ENCODE results near the gene ZNF438. TPM values are rescaled to one million over a fixed set of nuclear protein-coding genes. Genes with fewer than 3 reads are reported as not detected.
"Not testable (repeated sequence)": the region's sequence is repeated elsewhere in the genome, so short reads cannot be mapped to it uniquely, and the experiment has no call there.

The ZNF438 gene
- total RNA-seq, 1 donor from 2014 or later, result 6.8 TPM

GRCh38 chr10:31031205-31031557 is 484 bp downstream of the ZNF438 start:
- H3K4me3 ChIP-seq (ENCODE audit: low read length in 3 of 3), result peak overlapping the region; percentile 79 to 89 (median 82)
- H3K36me3 ChIP-seq (ENCODE audit: control insufficient read depth in 3 of 3, insufficient read depth in 3 of 3, low read length in 3 of 3), result no peaks in the 10 kb centered on the region
- H3K27ac ChIP-seq (ENCODE audit: low read depth, low read length), result peak overlapping the region; percentile 97
- peaks cover 23 to 38% (median 37%) of the 10 kb centered on the region in 3 donors for H3K4me1 ChIP-seq (ENCODE audit: control insufficient read depth in 3 of 3, insufficient read depth in 3 of 3, low read length in 3 of 3)
- peak overlapping the region; percentile 83 to 92 (median 91) for H3K9ac ChIP-seq (ENCODE audit: low read depth in 1 of 3, low read length in 3 of 3)
- no peaks in the 10 kb centered on the region for H3K27me3 ChIP-seq (ENCODE audit: control insufficient read depth in 3 of 3, insufficient read depth in 3 of 3, low read length in 3 of 3)
- no peaks in the 10 kb centered on the region for H3K9me3 ChIP-seq (ENCODE audit: control insufficient read depth in 3 of 3, low read length in 3 of 3)

DNA sequence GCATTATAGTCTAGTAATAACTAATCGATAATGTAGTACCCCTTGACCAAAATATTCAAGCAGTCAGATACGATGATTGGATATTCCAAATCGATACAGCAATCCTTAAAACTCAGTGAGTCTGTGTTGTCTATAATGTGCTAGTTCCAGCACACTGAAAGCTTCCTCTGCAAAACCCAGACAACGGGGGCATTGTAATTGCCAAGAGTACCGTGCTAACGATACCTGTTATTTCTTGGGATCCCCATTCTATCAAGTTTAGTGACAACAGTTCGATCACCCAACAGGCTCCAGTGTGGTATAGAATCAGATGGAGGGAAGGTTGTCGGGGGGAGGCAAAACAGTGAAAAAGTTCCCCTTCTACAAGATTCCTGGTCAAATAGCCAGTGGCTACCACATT is 865 bp downstream of the ZNF438 start:
- H3K9ac ChIP-seq (ENCODE audit: low read depth in 1 of 3, low read length in 3 of 3), result peak overlapping the region; percentile 83 to 92 (median 91)
- no peaks in the 10 kb centered on the region for H3K36me3 ChIP-seq (ENCODE audit: control insufficient read depth in 3 of 3, insufficient read depth in 3 of 3, low read length in 3 of 3)
- no peaks in the 10 kb centered on the region for H3K27me3 ChIP-seq (ENCODE audit: control insufficient read depth in 3 of 3, insufficient read depth in 3 of 3, low read length in 3 of 3)
- H3K4me3 ChIP-seq (ENCODE audit: low read length in 3 of 3), result peak overlapping the region; percentile 79 to 89 (median 82)
- no peaks in the 10 kb centered on the region for H3K9me3 ChIP-seq (ENCODE audit: control insufficient read depth in 3 of 3, low read length in 3 of 3)
- peak overlapping the region; percentile 97 for H3K27ac ChIP-seq (ENCODE audit: low read depth, low read length)
- H3K4me1 ChIP-seq (ENCODE audit: control insufficient read depth in 3 of 3, insufficient read depth in 3 of 3, low read length in 3 of 3), result peaks cover 23 to 38% (median 37%) of the 10 kb centered on the region in 3 donors

GRCh38 chr10:31030260-31030659 is 1.4 kb downstream of the ZNF438 start:
- H3K27ac ChIP-seq (ENCODE audit: low read depth, low read length), result peak overlapping the region; percentile 97
- H3K36me3 ChIP-seq (ENCODE audit: control insufficient read depth in 3 of 3, insufficient read depth in 3 of 3, low read length in 3 of 3), result no peaks in the 10 kb centered on the region
- H3K9ac ChIP-seq (ENCODE audit: low read depth in 1 of 3, low read length in 3 of 3), result peak overlapping the region; percentile 35 to 92 (median 83)
- H3K4me3 ChIP-seq (ENCODE audit: low read length in 3 of 3), result peak overlapping the region; percentile 79 to 89 (median 82)
- peaks cover 23 to 41% (median 38%) of the 10 kb centered on the region in 3 donors for H3K4me1 ChIP-seq (ENCODE audit: control insufficient read depth in 3 of 3, insufficient read depth in 3 of 3, low read length in 3 of 3)
- no peaks in the 10 kb centered on the region for H3K27me3 ChIP-seq (ENCODE audit: control insufficient read depth in 3 of 3, insufficient read depth in 3 of 3, low read length in 3 of 3)
- H3K9me3 ChIP-seq (ENCODE audit: control insufficient read depth in 3 of 3, low read length in 3 of 3), result no peaks in the 10 kb centered on the region

- H3K27ac ChIP-seq (ENCODE audit: low read depth, low read length), result no peak overlapping the region
Measured at GRCh38 chr10:31028081-31028480, 3.6 kb downstream of the ZNF438 start.

GRCh38 chr10:31026279-31026678 is 5.4 kb downstream of the ZNF438 start:
- H3K27me3 ChIP-seq (ENCODE audit: control insufficient read depth in 3 of 3, insufficient read depth in 3 of 3, low read length in 3 of 3); H3K27ac ChIP-seq (ENCODE audit: low read depth, low read length); H3K9ac ChIP-seq (ENCODE audit: low read depth in 1 of 3, low read length in 3 of 3); H3K36me3 ChIP-seq (ENCODE audit: control insufficient read depth in 3 of 3, insufficient read depth in 3 of 3, low read length in 3 of 3); H3K4me3 ChIP-seq (ENCODE audit: low read length in 3 of 3); H3K9me3 ChIP-seq (ENCODE audit: control insufficient read depth in 3 of 3, low read length in 3 of 3): not testable (repeated sequence)
- H3K4me1 ChIP-seq (ENCODE audit: control insufficient read depth in 3 of 3, insufficient read depth in 3 of 3, low read length in 3 of 3), result peaks cover 25 to 40% (median 35%) of the 10 kb centered on the region in 3 donors

More at GRCh38 chr10:31028081-31028480, 3.6 kb downstream of the ZNF438 start:
- no peaks in the 10 kb centered on the region for H3K9me3 ChIP-seq (ENCODE audit: control insufficient read depth in 3 of 3, low read length in 3 of 3)
- no peak overlapping the region for H3K4me3 ChIP-seq (ENCODE audit: low read length in 3 of 3)
- no peaks in the 10 kb centered on the region for H3K27me3 ChIP-seq (ENCODE audit: control insufficient read depth in 3 of 3, insufficient read depth in 3 of 3, low read length in 3 of 3)
- peaks cover 25 to 40% (median 36%) of the 10 kb centered on the region in 3 donors for H3K4me1 ChIP-seq (ENCODE audit: control insufficient read depth in 3 of 3, insufficient read depth in 3 of 3, low read length in 3 of 3)
- no peaks in the 10 kb centered on the region for H3K36me3 ChIP-seq (ENCODE audit: control insufficient read depth in 3 of 3, insufficient read depth in 3 of 3, low read length in 3 of 3)
- H3K9ac ChIP-seq (ENCODE audit: low read depth in 1 of 3, low read length in 3 of 3), result no peak overlapping the region

DNA sequence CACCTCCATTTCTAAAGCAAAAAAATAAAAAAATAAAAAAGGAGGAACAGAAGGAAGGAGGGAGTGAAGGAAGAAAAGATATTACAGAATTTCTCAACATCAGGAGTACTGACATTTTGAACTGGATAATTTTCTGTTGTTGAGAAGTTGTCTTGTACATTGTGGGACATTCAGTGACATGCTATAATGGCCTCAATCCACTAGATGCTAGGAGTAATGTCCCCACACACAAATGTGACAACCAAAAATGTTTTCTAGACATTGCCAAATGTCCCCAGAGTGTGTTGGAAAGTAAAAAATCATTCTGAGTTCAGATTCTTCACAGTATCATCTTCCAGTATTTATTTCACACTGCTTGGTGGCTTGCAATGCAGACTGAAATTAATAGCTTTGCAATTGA is 6.5 kb downstream of the ZNF438 start:
- H3K27me3 ChIP-seq (ENCODE audit: control insufficient read depth in 3 of 3, insufficient read depth in 3 of 3, low read length in 3 of 3), result no peaks in the 10 kb centered on the region
- H3K36me3 ChIP-seq (ENCODE audit: control insufficient read depth in 3 of 3, insufficient read depth in 3 of 3, low read length in 3 of 3), result no peaks in the 10 kb centered on the region
- peak overlapping the region; percentile 11 for H3K27ac ChIP-seq (ENCODE audit: low read depth, low read length)
- peak overlapping the region in 1 of 3 donors; percentile 35 for H3K4me3 ChIP-seq (ENCODE audit: low read length in 3 of 3)
- H3K9ac ChIP-seq (ENCODE audit: low read depth in 1 of 3, low read length in 3 of 3), result no peak overlapping the region
- H3K4me1 ChIP-seq (ENCODE audit: control insufficient read depth in 3 of 3, insufficient read depth in 3 of 3, low read length in 3 of 3), result peaks cover 20 to 32% (median 27%) of the 10 kb centered on the region in 3 donors
- H3K9me3 ChIP-seq (ENCODE audit: control insufficient read depth in 3 of 3, low read length in 3 of 3), result no peaks in the 10 kb centered on the region

GRCh38 chr10:31023558-31023957 is 8.1 kb downstream of the ZNF438 start:
- H3K27me3 ChIP-seq (ENCODE audit: control insufficient read depth in 3 of 3, insufficient read depth in 3 of 3, low read length in 3 of 3), result no peaks in the 10 kb centered on the region
- no peaks in the 10 kb centered on the region for H3K36me3 ChIP-seq (ENCODE audit: control insufficient read depth in 3 of 3, insufficient read depth in 3 of 3, low read length in 3 of 3)
- H3K4me1 ChIP-seq (ENCODE audit: control insufficient read depth in 3 of 3, insufficient read depth in 3 of 3, low read length in 3 of 3), result peaks cover 12 to 25% (median 24%) of the 10 kb centered on the region in 3 donors
- H3K9ac ChIP-seq (ENCODE audit: low read depth in 1 of 3, low read length in 3 of 3), result no peak overlapping the region
- H3K27ac ChIP-seq (ENCODE audit: low read depth, low read length), result no peak overlapping the region
- H3K4me3 ChIP-seq (ENCODE audit: low read length in 3 of 3), result no peak overlapping the region
- no peaks in the 10 kb centered on the region for H3K9me3 ChIP-seq (ENCODE audit: control insufficient read depth in 3 of 3, low read length in 3 of 3)

GRCh38 chr10:31020209-31020608 is 11.5 kb downstream of the ZNF438 start:
- H3K4me3 ChIP-seq (ENCODE audit: low read length in 3 of 3), result no peak overlapping the region
- H3K27me3 ChIP-seq (ENCODE audit: control insufficient read depth in 3 of 3, insufficient read depth in 3 of 3, low read length in 3 of 3), result no peaks in the 10 kb centered on the region
- H3K9ac ChIP-seq (ENCODE audit: low read depth in 1 of 3, low read length in 3 of 3), result no peak overlapping the region
- no peak overlapping the region for H3K27ac ChIP-seq (ENCODE audit: low read depth, low read length)
- peaks cover 16 to 34% (median 20%) of the 10 kb centered on the region in 3 donors for H3K4me1 ChIP-seq (ENCODE audit: control insufficient read depth in 3 of 3, insufficient read depth in 3 of 3, low read length in 3 of 3)
- H3K9me3 ChIP-seq (ENCODE audit: control insufficient read depth in 3 of 3, low read length in 3 of 3), result no peaks in the 10 kb centered on the region
- no peaks in the 10 kb centered on the region for H3K36me3 ChIP-seq (ENCODE audit: control insufficient read depth in 3 of 3, insufficient read depth in 3 of 3, low read length in 3 of 3)

GRCh38 chr10:31018962-31019361 is 12.7 kb downstream of the ZNF438 start:
- H3K4me1 ChIP-seq (ENCODE audit: control insufficient read depth in 3 of 3, insufficient read depth in 3 of 3, low read length in 3 of 3), result peaks cover 13 to 30% (median 14%) of the 10 kb centered on the region in 3 donors
- H3K27ac ChIP-seq (ENCODE audit: low read depth, low read length), result no peak overlapping the region

GRCh38 chr10:31018356-31018750 is 13.3 kb downstream of the ZNF438 start:
- peaks cover 13 to 30% (median 14%) of the 10 kb centered on the region in 3 donors for H3K4me1 ChIP-seq (ENCODE audit: control insufficient read depth in 3 of 3, insufficient read depth in 3 of 3, low read length in 3 of 3)
- H3K9ac ChIP-seq (ENCODE audit: low read depth in 1 of 3, low read length in 3 of 3), result no peak overlapping the region
- H3K4me3 ChIP-seq (ENCODE audit: low read length in 3 of 3), result no peak overlapping the region
- no peaks in the 10 kb centered on the region for H3K27me3 ChIP-seq (ENCODE audit: control insufficient read depth in 3 of 3, insufficient read depth in 3 of 3, low read length in 3 of 3)
- H3K27ac ChIP-seq (ENCODE audit: low read depth, low read length), result peak overlapping the region; percentile 3
- no peaks in the 10 kb centered on the region for H3K9me3 ChIP-seq (ENCODE audit: control insufficient read depth in 3 of 3, low read length in 3 of 3)
- no peaks in the 10 kb centered on the region for H3K36me3 ChIP-seq (ENCODE audit: control insufficient read depth in 3 of 3, insufficient read depth in 3 of 3, low read length in 3 of 3)

More at GRCh38 chr10:31018962-31019361, 12.7 kb downstream of the ZNF438 start:
- Histone ChIP-seq H3K27me3 (ENCODE audit: control insufficient read depth in 3 of 3, insufficient read depth in 3 of 3, low read length in 3 of 3) (no peaks in the 10 kb centered on the region), H3K9me3 (ENCODE audit: control insufficient read depth in 3 of 3, low read length in 3 of 3) (no peaks in the 10 kb centered on the region), H3K36me3 (ENCODE audit: control insufficient read depth in 3 of 3, insufficient read depth in 3 of 3, low read length in 3 of 3) (no peaks in the 10 kb centered on the region), H3K9ac (ENCODE audit: low read depth in 1 of 3, low read length in 3 of 3) (no peak overlapping the region), H3K4me3 (ENCODE audit: low read length in 3 of 3) (no peak overlapping the region)

All from skeletal muscle tissue (tissue), 4 donors.